ENCODE results near the gene FERMT3. TPM values are rescaled to one million over a fixed set of nuclear protein-coding genes. Genes with fewer than 3 reads are reported as not detected.

FERMT3 gene
- total and polyA plus RNA-seq, 2 of the 13 experiments (the other 11 are each of a cell fraction or from before 2014, with no cell fraction given), result 0.29 TPM; not detected in 1

DNA sequence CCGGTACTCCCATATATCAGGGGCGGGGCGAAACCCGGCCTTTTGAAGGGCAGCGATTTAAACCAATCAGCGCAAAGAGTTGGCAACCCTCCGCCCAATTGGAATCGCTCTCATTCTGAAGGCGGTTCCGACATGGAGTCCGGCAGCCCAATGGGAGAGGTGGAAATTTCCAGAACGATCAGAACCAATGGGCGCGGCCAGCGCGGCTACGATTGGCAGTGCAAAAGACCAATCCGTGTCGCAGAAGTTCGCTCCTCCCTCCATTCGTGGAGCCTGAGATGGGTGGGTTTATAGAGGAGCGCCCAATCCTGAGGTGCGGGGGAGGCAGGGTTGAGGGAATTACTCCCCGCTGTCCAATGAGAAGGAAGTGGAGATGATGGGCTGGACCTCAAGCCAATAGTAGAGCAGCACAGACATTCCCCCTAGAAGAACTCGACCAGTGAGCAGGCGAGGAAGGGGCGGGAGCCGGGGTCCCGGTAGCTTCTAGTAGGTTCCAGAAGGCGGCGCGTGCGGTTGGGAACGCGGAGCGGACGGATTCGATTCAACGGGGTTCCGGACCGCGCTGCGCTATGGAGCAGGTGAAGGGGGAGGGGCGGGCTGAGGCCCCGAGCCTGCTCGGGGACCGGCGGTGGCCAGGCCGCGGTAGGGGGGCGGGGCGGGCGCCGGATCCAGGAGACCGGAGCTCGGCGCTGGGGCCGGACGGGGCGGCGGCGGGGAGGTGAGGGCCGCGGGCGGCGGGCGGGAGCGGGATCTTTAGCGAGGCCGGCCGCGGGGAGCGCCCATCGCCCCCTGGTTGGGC lies 20.6 kb upstream of the FERMT3 start, which contains the start of gene STIP1 (continued):
- TF ChIP-seq, protein P1, sequence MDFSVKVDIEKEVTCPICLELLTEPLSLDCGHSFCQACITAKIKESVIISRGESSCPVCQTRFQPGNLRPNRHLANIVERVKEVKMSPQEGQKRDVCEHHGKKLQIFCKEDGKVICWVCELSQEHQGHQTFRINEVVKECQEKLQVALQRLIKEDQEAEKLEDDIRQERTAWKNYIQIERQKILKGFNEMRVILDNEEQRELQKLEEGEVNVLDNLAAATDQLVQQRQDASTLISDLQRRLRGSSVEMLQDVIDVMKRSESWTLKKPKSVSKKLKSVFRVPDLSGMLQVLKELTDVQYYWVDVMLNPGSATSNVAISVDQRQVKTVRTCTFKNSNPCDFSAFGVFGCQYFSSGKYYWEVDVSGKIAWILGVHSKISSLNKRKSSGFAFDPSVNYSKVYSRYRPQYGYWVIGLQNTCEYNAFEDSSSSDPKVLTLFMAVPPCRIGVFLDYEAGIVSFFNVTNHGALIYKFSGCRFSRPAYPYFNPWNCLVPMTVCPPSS (IDR thresholded peaks at IDR 0.05), result no peak
- TF ChIP-seq TAF15 (IDR thresholded peaks at IDR 0.05; ENCODE audit: low read depth, low read length, poor library complexity, severe bottlenecking) (no peak), ZNF292 (CRISPR knock-in tag; IDR thresholded peaks at IDR 0.05; ENCODE audit: borderline replicate concordance, low read depth) (peak; percentile 24; the same call in 1 of the 2 replicates), ZNF652 (CRISPR knock-in tag; IDR thresholded peaks at IDR 0.05; ENCODE audit: borderline replicate concordance, low read depth) (0 out of 2 replicates have a peak, but pooled peaks have one; percentile 11), ZNF746 (CRISPR knock-in tag; IDR thresholded peaks at IDR 0.05) (no peak; the same call in none of the 2 replicates), NFE2L1 (CRISPR knock-in tag; IDR thresholded peaks at IDR 0.05; ENCODE audit: borderline replicate concordance) (no peak), CCDC6 (CRISPR knock-in tag; IDR thresholded peaks at IDR 0.05) (no peak), NFE2 (CRISPR knock-in tag; IDR thresholded peaks at IDR 0.05) (no peak), YEATS4 (CRISPR knock-in tag; IDR thresholded peaks at IDR 0.05; ENCODE audit: borderline replicate concordance) (no peak), ZNF44 (CRISPR knock-in tag; IDR thresholded peaks at IDR 0.05) (0 out of 2 replicates have a peak, but pooled peaks have one; percentile 3), ISL2 (CRISPR knock-in tag; IDR thresholded peaks at IDR 0.05) (peak; percentile 45), ZNF615 (CRISPR knock-in tag; IDR thresholded peaks at IDR 0.05; ENCODE audit: borderline replicate concordance) (no peak; the same call in 1 of the 2 replicates), FOXO1 (CRISPR knock-in tag; IDR thresholded peaks at IDR 0.05) (no peak; the same call in 1 of the 2 replicates), MXI1 (IDR thresholded peaks at IDR 0.05; ENCODE audit: borderline replicate concordance, low read depth, low read length) (peak; percentile 46; the same call in 1 of the 3 replicates), BRCA1 (CRISPR knock-in tag; IDR thresholded peaks at IDR 0.05) (no peak), RBM22 (optimal IDR thresholded peaks at IDR 0.05; ENCODE audit: low read length) (no peak), WIZ (CRISPR knock-in tag; IDR thresholded peaks at IDR 0.05) (no peak), ZNF552 (CRISPR knock-in tag; IDR thresholded peaks at IDR 0.05; ENCODE audit: borderline replicate concordance) (no peak), NONO (IDR thresholded peaks at IDR 0.05) (no peak), NONO (CRISPR knock-in tag; conservative IDR thresholded peaks at IDR 0.05) (no peak), ZNF337 (CRISPR knock-in tag; IDR thresholded peaks at IDR 0.05; ENCODE audit: borderline replicate concordance, low read depth) (no peak), ZNF468 (CRISPR knock-in tag; IDR thresholded peaks at IDR 0.05) (no peak), GFI1 (CRISPR knock-in tag; IDR thresholded peaks at IDR 0.05; ENCODE audit: borderline replicate concordance) (no peak; the same call in 1 of the 2 replicates), ZNF549 (CRISPR knock-in tag; IDR thresholded peaks at IDR 0.05) (no peak)
- TF ChIP-seq, protein P2, sequence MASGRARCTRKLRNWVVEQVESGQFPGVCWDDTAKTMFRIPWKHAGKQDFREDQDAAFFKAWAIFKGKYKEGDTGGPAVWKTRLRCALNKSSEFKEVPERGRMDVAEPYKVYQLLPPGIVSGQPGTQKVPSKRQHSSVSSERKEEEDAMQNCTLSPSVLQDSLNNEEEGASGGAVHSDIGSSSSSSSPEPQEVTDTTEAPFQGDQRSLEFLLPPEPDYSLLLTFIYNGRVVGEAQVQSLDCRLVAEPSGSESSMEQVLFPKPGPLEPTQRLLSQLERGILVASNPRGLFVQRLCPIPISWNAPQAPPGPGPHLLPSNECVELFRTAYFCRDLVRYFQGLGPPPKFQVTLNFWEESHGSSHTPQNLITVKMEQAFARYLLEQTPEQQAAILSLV (CRISPR knock-in tag; IDR thresholded peaks at IDR 0.05; ENCODE audit: borderline replicate concordance), result no peak
- TF ChIP-seq, protein P3, sequence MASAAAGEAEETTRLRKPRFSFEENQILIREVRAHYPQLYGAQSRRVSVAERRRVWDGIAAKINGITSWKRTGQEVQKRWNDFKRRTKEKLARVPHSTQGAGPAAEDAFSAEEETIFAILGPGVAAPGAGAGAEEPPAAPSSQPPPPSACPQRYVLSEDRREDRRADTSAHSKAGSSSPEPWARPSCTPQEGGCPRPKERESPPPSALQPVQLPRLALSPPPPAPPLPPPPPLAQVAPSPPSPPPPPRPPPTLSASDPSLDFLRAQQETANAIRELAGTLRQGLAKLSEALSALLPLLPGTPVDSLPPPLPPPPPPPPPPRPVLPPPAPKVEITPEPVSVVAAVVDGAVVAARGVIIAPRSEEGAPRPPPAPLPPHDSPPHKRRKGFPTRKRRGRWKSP (CRISPR knock-in tag; IDR thresholded peaks at IDR 0.05), result no peak; the same call in 1 of the 2 replicates
